Pons (tissue), 1 donor: ENCODE results near the gene OR8H1.

Experiments
- DNase-seq: peaks from one replicate; pipeline ENCODE4 v3.0.0-alpha.2; 2016; ENCODE audit warnings: low spot score

OR8H1 gene, protein sequence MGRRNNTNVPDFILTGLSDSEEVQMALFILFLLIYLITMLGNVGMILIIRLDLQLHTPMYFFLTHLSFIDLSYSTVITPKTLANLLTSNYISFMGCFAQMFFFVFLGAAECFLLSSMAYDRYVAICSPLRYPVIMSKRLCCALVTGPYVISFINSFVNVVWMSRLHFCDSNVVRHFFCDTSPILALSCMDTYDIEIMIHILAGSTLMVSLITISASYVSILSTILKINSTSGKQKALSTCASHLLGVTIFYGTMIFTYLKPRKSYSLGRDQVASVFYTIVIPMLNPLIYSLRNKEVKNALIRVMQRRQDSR

DNA sequence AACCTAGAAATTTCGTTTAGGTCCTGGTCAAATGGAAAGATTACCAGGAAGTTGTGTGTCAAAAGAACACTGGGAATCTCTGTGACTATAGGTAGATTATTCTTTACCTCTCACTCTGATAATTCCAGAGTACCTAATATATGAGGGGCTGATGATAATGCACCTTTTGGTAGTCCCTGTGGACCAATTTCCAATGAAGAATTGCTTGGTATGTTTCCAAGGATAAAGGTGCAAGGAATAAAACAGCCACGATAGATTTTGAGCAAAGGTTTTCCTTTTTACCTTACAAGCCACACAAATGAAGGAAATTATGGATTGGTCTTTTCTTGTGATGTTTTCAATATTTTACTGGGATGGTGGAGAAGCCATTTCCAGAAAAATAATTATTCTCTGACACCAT, at the start of gene OR8H1:
Gene OR8H1 (minus strand): TSS at position 101 of the 400 bp plus-strand sequence. CDS start 1,192 bp downstream, outside the sequence.
- no peak for DNase-seq

DNA sequence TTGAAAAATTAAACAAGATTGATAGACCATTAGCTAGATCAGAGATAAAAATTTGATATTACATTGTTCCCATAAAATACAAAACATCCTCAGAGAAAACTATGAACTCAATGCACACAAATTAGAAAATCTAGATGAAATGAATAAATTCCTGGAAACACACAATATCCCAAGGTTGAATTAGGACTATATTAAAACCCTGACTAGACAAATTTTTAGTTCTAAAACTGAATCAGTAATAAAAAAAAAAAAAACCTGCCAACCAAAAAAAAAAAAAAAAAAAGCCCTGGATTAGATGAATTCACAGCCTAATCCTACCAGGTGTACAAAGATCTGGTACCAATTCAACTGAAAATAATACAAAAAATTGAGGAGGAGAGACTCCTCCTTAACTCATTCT, 48.2 kb upstream of the OR8H1 start:
- DNase-seq: no peak

DNA sequence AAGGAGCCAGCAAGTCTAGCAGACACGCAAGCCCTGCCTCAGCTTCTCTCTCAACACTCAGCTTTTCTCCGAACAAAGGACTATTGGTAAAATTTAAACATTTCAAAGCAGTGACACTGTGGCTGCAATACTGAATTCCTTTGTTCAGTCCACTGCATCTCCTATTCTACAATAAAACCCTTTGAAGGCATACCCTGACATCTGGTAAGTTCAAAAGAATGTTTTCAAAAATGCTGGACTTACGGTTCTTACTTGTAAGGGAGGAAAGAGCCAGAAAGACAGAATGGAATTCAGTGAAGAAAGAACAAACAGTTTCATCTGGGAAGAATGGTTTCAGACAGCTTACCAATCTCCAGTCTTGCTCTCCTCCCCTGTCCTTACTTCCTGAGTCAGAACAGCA, 41.1 kb upstream of the OR8H1 start:
- peak; percentile 75 for DNase-seq

DNA sequence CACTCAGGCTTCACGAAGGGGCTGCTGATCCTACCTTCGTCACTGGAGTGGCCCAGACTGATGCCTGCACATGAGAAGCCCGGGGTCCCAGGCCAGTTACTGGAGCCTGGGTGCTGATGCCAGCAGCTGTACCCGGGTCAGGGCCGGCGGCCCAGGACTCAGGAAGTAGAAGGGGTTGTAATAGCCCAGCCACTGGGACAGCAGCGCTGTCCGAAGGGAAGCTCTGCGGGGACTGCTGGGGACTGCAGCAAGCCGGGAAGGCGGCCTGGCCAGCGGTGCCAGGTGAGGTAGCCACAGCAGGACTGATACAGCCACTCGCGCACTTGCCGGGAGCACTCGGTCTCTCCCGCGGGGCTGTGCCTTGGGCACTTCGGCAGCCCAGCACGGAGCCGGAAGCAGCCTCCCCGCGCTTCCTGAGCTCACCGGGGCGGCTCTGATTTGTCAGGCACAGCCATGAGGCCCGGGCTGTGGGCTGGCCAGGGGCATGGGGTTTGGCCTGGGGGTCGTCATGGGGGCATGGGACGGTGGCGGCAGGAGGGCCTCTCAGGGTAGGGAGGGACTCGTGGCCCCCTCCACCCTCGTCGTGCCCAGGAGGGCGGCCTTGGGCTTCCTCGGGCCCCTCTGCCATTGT, 39.9 kb upstream of the OR8H1 start:
- no peak for DNase-seq

DNA sequence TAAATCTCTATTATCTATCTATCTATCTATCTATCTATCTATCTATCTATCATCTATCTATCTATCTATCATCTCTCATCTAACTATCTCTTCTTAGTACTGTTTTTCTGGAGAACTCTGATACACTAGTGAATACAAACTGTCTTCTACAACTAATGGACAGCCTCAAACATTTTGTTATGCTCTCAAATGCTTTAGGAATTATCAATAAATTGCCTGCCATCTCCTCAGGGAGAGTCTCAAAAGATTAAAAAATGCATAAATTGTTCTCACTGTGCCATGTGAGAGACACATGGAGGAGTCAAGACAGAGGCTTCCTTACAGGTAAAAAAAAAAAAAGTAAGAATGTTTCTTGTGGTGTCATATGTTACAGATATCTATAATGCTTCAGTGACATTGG, 22.8 kb upstream of the OR8H1 start, which contains the start of gene OR8K3:
Gene OR8K3 (plus strand): TSS at position 301 of the 400 bp plus-strand sequence. CDS start 3,163 bp downstream, outside the sequence.
- DNase-seq: no peak

DNA sequence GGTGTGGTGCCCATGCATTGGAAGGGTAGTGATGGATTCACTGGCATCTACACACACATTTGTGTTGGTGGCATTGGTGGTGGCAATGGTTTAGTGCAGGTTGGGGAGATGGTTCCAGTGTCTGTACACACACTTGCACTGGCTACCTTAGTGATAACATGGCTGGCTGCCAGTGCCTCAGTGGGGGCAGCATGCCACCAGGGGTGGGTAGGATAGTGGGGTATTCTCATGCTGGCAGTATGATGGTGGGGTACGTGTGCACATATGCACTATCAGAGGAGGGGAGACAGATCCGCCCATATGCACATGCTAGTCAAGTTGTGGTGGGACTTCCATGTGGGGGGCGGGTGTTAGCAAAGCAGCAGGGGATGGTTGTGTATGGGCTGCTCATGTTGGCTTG, 15.8 kb upstream of the OR8H1 start:
- no peak for DNase-seq

DNA sequence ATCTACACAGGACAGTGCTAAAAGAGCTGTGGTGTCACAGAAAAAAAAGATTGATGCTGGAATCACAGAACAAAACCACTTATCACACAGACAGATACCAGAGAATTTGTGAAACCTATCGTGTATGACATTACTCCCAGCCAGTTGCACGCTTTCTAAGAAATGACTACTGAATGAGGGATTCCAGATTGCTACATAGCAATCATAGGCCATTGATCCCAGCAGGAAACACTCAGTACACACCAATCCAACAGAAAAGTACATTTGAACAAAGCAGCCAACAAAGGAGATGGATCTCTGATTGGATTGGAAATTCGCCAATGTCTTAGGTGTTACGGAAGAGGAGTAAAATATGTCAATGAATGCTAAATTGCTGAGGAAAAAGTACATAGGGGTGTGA, 4.8 kb upstream of the OR8H1 start:
- DNase-seq: no peak

DNA sequence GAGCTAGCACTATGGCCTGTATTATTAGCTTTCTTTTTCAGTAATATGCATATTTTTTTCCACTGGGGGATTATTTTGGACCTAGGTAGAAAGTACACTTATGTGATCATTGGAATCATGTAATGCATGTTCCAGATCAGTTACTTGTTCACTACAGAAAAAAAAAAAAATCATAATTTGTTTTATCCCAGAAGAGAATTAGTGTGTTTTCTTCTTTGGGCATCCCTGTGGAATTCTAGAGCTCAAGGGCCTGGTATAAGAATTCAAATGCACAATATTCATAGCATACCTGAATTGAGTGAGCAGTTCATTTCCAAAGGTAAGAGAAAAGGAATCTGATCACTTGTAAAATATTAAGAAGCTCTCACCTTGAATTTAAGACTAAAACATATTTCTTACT, 18.2 kb downstream of the OR8H1 start, which contains the start of gene OR5T1:
Gene OR5T1 (plus strand): TSS at position 301 of the 400 bp plus-strand sequence. CDS start 1,485 bp downstream, outside the sequence.
- DNase-seq: no peak

DNA sequence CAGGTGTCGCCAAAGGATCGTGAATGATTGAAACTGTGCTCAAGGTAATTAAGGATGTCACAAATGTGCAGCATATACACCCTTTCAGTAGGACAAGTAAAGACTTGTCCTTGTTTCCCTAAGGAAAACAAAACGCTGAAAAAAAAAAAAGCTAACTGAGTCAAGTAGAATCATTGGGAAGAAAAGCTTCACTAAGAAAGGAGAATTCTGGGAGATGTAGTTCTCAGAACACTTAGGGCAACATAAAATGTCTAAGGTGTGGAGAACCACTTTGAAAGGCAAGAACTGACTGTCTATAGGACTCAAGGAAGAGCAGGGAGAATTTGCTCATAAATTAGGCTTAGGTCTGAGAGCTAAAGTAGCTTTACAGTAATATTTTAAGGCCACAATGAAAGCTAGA, 21.0 kb downstream of the OR8H1 start:
- no peak for DNase-seq

DNA sequence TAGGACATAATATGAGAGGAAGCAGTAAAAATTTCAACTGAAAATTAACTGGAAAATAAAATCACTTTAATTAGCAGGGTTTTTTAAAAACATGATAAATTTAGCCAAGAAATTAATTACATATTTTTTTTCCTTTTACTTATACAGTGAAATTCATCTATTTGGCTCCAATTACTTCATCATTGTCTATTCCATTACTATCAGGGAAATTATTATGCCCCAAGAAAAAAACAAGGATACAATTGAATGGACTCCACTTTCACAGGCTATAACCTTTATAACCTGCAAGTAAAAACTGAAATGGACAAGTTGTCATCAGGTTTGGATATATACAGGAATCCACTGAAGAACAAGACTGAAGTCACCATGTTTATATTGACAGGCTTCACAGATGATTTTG, 40.1 kb downstream of the OR8H1 start, which contains the start of gene OR5T3:
Gene OR5T3 (plus strand): TSS at position 301 of the 400 bp plus-strand sequence. CDS start 0 bp downstream, at position 301.
- DNase-seq: no peak
